ENCODE results near the gene OPCML. TPM values are rescaled to one million over a fixed set of nuclear protein-coding genes. Genes with fewer than 3 reads are reported as not detected.
A peak's percentile ranks its signal among the peaks of the same experiment; 100 is the strongest.

OPCML gene
- total RNA-seq, 1 experiment from 2014 or later, result 0.58 TPM

- no peak for DNase-seq (ENCODE audit: low read depth in 1 of 2, low spot score in 2 of 2)
- Histone ChIP-seq H3K9me3 (replicated peaks) (no peaks in the 10 kb centered on the region), H3K27ac (no peak overlapping the region), H3K36me3 (no peaks in the 10 kb centered on the region), H3K4me1 (replicated peaks) (no peaks in the 10 kb centered on the region), H3K4me3 (no peak overlapping the region), H3K27me3 (replicated peaks) (no peaks in the 10 kb centered on the region)
These were observed 883.0 kb downstream of the OPCML start for GRCh38 chr11:132649277-132649676.

- Histone ChIP-seq H3K36me3 (no peaks in the 10 kb centered on the region), H3K4me1 (replicated peaks) (no peaks in the 10 kb centered on the region), H3K9me3 (replicated peaks) (no peaks in the 10 kb centered on the region), H3K27ac (no peak overlapping the region), H3K4me3 (no peak overlapping the region), H3K27me3 (replicated peaks) (no peaks in the 10 kb centered on the region)
- DNase-seq (ENCODE audit: low read depth in 1 of 2, low spot score in 2 of 2), result no peak
These were observed 883.5 kb downstream of the OPCML start for GRCh38 chr11:132648851-132649250.

- Histone ChIP-seq H3K4me1 (replicated peaks) (no peaks in the 10 kb centered on the region), H3K4me3 (no peak overlapping the region), H3K27ac (no peak overlapping the region), H3K27me3 (replicated peaks) (no peaks in the 10 kb centered on the region), H3K36me3 (no peaks in the 10 kb centered on the region), H3K9me3 (replicated peaks) (no peaks in the 10 kb centered on the region)
- no peak for DNase-seq (ENCODE audit: low read depth in 1 of 2, low spot score in 2 of 2)
These were observed 885.4 kb downstream of the OPCML start for GRCh38 chr11:132646890-132647289.

GRCh38 chr11:132644520-132645239, 887.6 kb downstream of the OPCML start:
- H3K36me3 ChIP-seq, result no peaks in the 10 kb centered on the region
- H3K27me3 ChIP-seq (replicated peaks), result no peaks in the 10 kb centered on the region
- H3K4me3 ChIP-seq, result no peak overlapping the region
- H3K27ac ChIP-seq, result no peak overlapping the region
- no peak for DNase-seq (ENCODE audit: low read depth in 1 of 2, low spot score in 2 of 2)
- no peaks in the 10 kb centered on the region for H3K4me1 ChIP-seq (replicated peaks)
- no peaks in the 10 kb centered on the region for H3K9me3 ChIP-seq (replicated peaks)

- Histone ChIP-seq H3K27ac (no peak overlapping the region), H3K4me1 (replicated peaks) (no peaks in the 10 kb centered on the region), H3K36me3 (no peaks in the 10 kb centered on the region), H3K9me3 (replicated peaks) (no peaks in the 10 kb centered on the region), H3K27me3 (replicated peaks) (no peaks in the 10 kb centered on the region), H3K4me3 (no peak overlapping the region)
- no peak for DNase-seq (ENCODE audit: low read depth in 1 of 2, low spot score in 2 of 2)
These were observed 889.1 kb downstream of the OPCML start for GRCh38 chr11:132643239-132643638.

- Histone ChIP-seq H3K4me1 (replicated peaks) (no peaks in the 10 kb centered on the region), H3K27ac (no peak overlapping the region), H3K9me3 (replicated peaks) (no peaks in the 10 kb centered on the region), H3K4me3 (no peak overlapping the region), H3K27me3 (replicated peaks) (no peaks in the 10 kb centered on the region), H3K36me3 (no peaks in the 10 kb centered on the region)
- no peak for DNase-seq (ENCODE audit: low read depth in 1 of 2, low spot score in 2 of 2)
These were observed 891.3 kb downstream of the OPCML start for GRCh38 chr11:132640952-132641351.

GRCh38 chr11:132639986-132640385, 892.3 kb downstream of the OPCML start:
- no peak overlapping the region for H3K27ac ChIP-seq
- DNase-seq (ENCODE audit: low read depth in 1 of 2, low spot score in 2 of 2), result no peak
- no peaks in the 10 kb centered on the region for H3K27me3 ChIP-seq (replicated peaks)
- H3K4me3 ChIP-seq, result no peak overlapping the region
- H3K36me3 ChIP-seq, result no peaks in the 10 kb centered on the region
- no peaks in the 10 kb centered on the region for H3K4me1 ChIP-seq (replicated peaks)
- H3K9me3 ChIP-seq (replicated peaks), result no peaks in the 10 kb centered on the region

- DNase-seq (ENCODE audit: low read depth in 1 of 2, low spot score in 2 of 2), result no peak
- no peaks in the 10 kb centered on the region for H3K36me3 ChIP-seq
- H3K9me3 ChIP-seq (replicated peaks), result no peaks in the 10 kb centered on the region
- no peak overlapping the region for H3K27ac ChIP-seq
- H3K4me1 ChIP-seq (replicated peaks), result no peaks in the 10 kb centered on the region
- no peak overlapping the region for H3K4me3 ChIP-seq
- no peaks in the 10 kb centered on the region for H3K27me3 ChIP-seq (replicated peaks)
These were observed 892.9 kb downstream of the OPCML start for GRCh38 chr11:132639403-132639802.

GRCh38 chr11:132638423-132638822, 893.9 kb downstream of the OPCML start:
- DNase-seq (ENCODE audit: low read depth in 1 of 2, low spot score in 2 of 2), result no peak
- no peak overlapping the region for H3K27ac ChIP-seq
- H3K27me3 ChIP-seq (replicated peaks), result no peaks in the 10 kb centered on the region
- no peaks in the 10 kb centered on the region for H3K9me3 ChIP-seq (replicated peaks)
- H3K36me3 ChIP-seq, result no peaks in the 10 kb centered on the region
- no peak overlapping the region for H3K4me3 ChIP-seq
- H3K4me1 ChIP-seq (replicated peaks), result peaks cover 3% of the 10 kb centered on the region

GRCh38 chr11:132636523-132636922, 895.8 kb downstream of the OPCML start:
- H3K4me1 ChIP-seq (replicated peaks), result peaks cover 14% of the 10 kb centered on the region
- DNase-seq (ENCODE audit: low read depth in 1 of 2, low spot score in 2 of 2), result no peak
- no peaks in the 10 kb centered on the region for H3K27me3 ChIP-seq (replicated peaks)
- H3K36me3 ChIP-seq, result no peaks in the 10 kb centered on the region
- no peak overlapping the region for H3K4me3 ChIP-seq
- H3K9me3 ChIP-seq (replicated peaks), result no peaks in the 10 kb centered on the region
- H3K27ac ChIP-seq, result no peak overlapping the region

- no peaks in the 10 kb centered on the region for H3K27me3 ChIP-seq (replicated peaks)
These were observed 899.6 kb downstream of the OPCML start for GRCh38 chr11:132632641-132633124.

GRCh38 chr11:132631989-132632388, 900.3 kb downstream of the OPCML start:
- H3K9me3 ChIP-seq (replicated peaks), result no peaks in the 10 kb centered on the region
- H3K4me3 ChIP-seq, result no peak overlapping the region
- H3K4me1 ChIP-seq (replicated peaks), result peaks cover 14% of the 10 kb centered on the region
- no peaks in the 10 kb centered on the region for H3K27me3 ChIP-seq (replicated peaks)
- DNase-seq (ENCODE audit: low read depth in 1 of 2, low spot score in 2 of 2), result no peak
- H3K36me3 ChIP-seq, result no peaks in the 10 kb centered on the region
- H3K27ac ChIP-seq, result peak overlapping the region; percentile 93

More at GRCh38 chr11:132632641-132633124, 899.6 kb downstream of the OPCML start:
- H3K27ac ChIP-seq, result peak overlapping the region; percentile 93
- no peaks in the 10 kb centered on the region for H3K9me3 ChIP-seq (replicated peaks)
- H3K36me3 ChIP-seq, result no peaks in the 10 kb centered on the region
- DNase-seq (ENCODE audit: low read depth in 1 of 2, low spot score in 2 of 2), result peak; percentile 75 to 76
- H3K4me3 ChIP-seq, result no peak overlapping the region
- peaks cover 14% of the 10 kb centered on the region for H3K4me1 ChIP-seq (replicated peaks)

GRCh38 chr11:132627981-132628380, 904.3 kb downstream of the OPCML start:
- H3K4me1 ChIP-seq (replicated peaks), result peaks cover 7% of the 10 kb centered on the region
- DNase-seq (ENCODE audit: low read depth in 1 of 2, low spot score in 2 of 2), result no peak
- no peak overlapping the region for H3K27ac ChIP-seq
- no peak overlapping the region for H3K4me3 ChIP-seq
- no peaks in the 10 kb centered on the region for H3K27me3 ChIP-seq (replicated peaks)
- no peaks in the 10 kb centered on the region for H3K36me3 ChIP-seq
- no peaks in the 10 kb centered on the region for H3K9me3 ChIP-seq (replicated peaks)

GRCh38 chr11:132626446-132626845, 905.9 kb downstream of the OPCML start:
- no peak for DNase-seq (ENCODE audit: low read depth in 1 of 2, low spot score in 2 of 2)
- Histone ChIP-seq H3K9me3 (replicated peaks) (no peaks in the 10 kb centered on the region), H3K4me1 (replicated peaks) (no peaks in the 10 kb centered on the region), H3K27me3 (replicated peaks) (no peaks in the 10 kb centered on the region), H3K4me3 (no peak overlapping the region), H3K36me3 (no peaks in the 10 kb centered on the region), H3K27ac (no peak overlapping the region)

- H3K27ac ChIP-seq, result no peak overlapping the region
- DNase-seq (ENCODE audit: low read depth in 1 of 2, low spot score in 2 of 2), result no peak
- H3K27me3 ChIP-seq (replicated peaks), result no peaks in the 10 kb centered on the region
- no peak overlapping the region for H3K4me3 ChIP-seq
- H3K9me3 ChIP-seq (replicated peaks), result no peaks in the 10 kb centered on the region
- H3K36me3 ChIP-seq, result no peaks in the 10 kb centered on the region
- no peaks in the 10 kb centered on the region for H3K4me1 ChIP-seq (replicated peaks)
These were observed 908.8 kb downstream of the OPCML start for GRCh38 chr11:132623511-132623910.
